Lung (tissue), 12 donors: ENCODE data around the gene FERD3L. TPM values are rescaled to one million over a fixed set of nuclear protein-coding genes. Genes with fewer than 3 reads are reported as not detected.

Experiments used
- ATAC-seq: fragments of 200-7000 bp; cut with Tn5 transposase; one replicate; pipeline ENCODE4 v1.9.1; 2020; ENCODE audit warnings: moderate number of reproducible peaks; ENCODE audit not compliant: insufficient read depth, low FRiP score
- DNase-seq, 3 donors: peaks; one replicate each; pipeline ENCODE4 v3.0.0-alpha.2; 2013 to 2017
- H3K27ac ChIP-seq, 2 donors: one replicate each; pipeline ENCODE4 v1.5.1; 2013; ENCODE audit warnings: mild to moderate bottlenecking in 2 of 2, moderate library complexity in 2 of 2, control low read depth in 1 of 2, inconsistent platforms in 1 of 2, low read depth in 1 of 2, low read length in 1 of 2
- H3K27me3 ChIP-seq, 3 donors: one replicate each; pipeline ENCODE4 v1.5.1; 2013; ENCODE audit warnings: low read length in 2 of 3; ENCODE audit not compliant: control insufficient read depth in 3 of 3, insufficient read depth in 3 of 3
- H3K36me3 ChIP-seq, 4 donors: one replicate each; pipeline ENCODE4 v1.5.1; 2013; ENCODE audit warnings: low read length in 4 of 4, mild to moderate bottlenecking in 1 of 4, moderate library complexity in 1 of 4; ENCODE audit not compliant: control insufficient read depth in 4 of 4, insufficient read depth in 4 of 4
- H3K4me1 ChIP-seq, 5 donors: one replicate each; pipeline ENCODE4 v1.5.1; 2013; ENCODE audit warnings: low read length in 5 of 5, mild to moderate bottlenecking in 2 of 5, moderate library complexity in 1 of 5; ENCODE audit not compliant: control insufficient read depth in 5 of 5, insufficient read depth in 5 of 5
- H3K4me3 ChIP-seq: one replicate; pipeline ENCODE4 v1.5.1; 2013; ENCODE audit warnings: mild to moderate bottlenecking, control low read depth, moderate library complexity
- H3K9ac ChIP-seq, 2 donors: one replicate each; pipeline ENCODE4 v1.5.1; 2013; ENCODE audit warnings: low read length in 2 of 2, control low read depth in 1 of 2; ENCODE audit not compliant: insufficient read depth in 1 of 2
- H3K9me3 ChIP-seq, 4 donors: one replicate each; pipeline ENCODE4 v1.5.1; 2013; ENCODE audit warnings: low read length in 3 of 4, mild to moderate bottlenecking in 1 of 4, moderate library complexity in 1 of 4; ENCODE audit not compliant: control insufficient read depth in 4 of 4, insufficient read depth in 3 of 4
- WGBS, 2 donors: extraction: QIAGEN DNeasy Blood & Tissue Kit; methylation state at CpG; one replicate each; pipeline ENCODE4 v1.1.7; 2013; 5-methylcytosine and 5-hydroxymethylcytosine counted together
- polyA plus RNA-seq, 2 donors: library from polyadenylated mRNA; stranded (reverse); fragments of 200-250 nt; gene quantifications; one replicate each; pipeline ENCODE4 v1.2.1, GENCODE V29; 2013
- total RNA-seq, 2 donors: library from RNA; depleted of rRNA in 1 of 2; stranded (reverse); fragments of >200 nt in 1 of 2; gene quantifications; one replicate each; pipeline ENCODE4 v1.2.1, GENCODE V29; 2014 to 2021
- TF ChIP-seq, protein P1 (sequence below): IDR thresholded peaks from 2 replicates; pipeline ENCODE4 v1.5.1; 2012; ENCODE audit warnings: mild to moderate bottlenecking; ENCODE audit errors: control extremely low read depth, extremely low read depth
- donor health status: control.
- donor health status: control.
- donor health status: Bipolar disorder and iron deficiency.
- donor health status: healthy.
- donor health status: DM: yes; HTN: yes; CAD: no.

The FERD3L gene
- total and polyA plus RNA-seq, 4 donors = not detected

DNA sequence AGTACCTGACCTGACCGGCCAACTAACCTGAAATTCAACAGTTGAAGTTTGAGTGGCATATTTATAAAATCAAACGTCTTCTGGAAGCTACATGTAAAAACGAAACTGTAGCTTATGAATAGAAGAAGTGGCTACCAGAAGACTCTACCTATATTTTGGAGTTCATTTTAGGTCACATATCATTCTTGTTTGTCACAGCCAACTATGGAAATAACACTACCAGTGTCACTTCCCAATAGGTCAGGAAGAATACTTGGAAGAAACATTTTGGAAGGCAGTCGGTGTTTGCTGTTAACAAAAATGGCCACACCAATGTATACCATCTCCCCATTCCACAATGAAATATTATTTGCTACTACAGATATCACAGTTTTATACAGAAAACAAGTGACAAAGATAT is 40.4 kb downstream of the FERD3L start:
- Histone ChIP-seq H3K4me3 (no peak overlapping the region), H3K36me3 (no peaks in the 10 kb centered on the region), H3K27ac (no peak overlapping the region), H3K4me1 (peaks cover 0 to 11% (median 2%) of the 10 kb centered on the region in 5 donors), H3K9me3 (peaks cover 0 to 5% (median 0%) of the 10 kb centered on the region in 4 donors), H3K27me3 (peaks cover 13 to 77% (median 75%) of the 10 kb centered on the region in 3 donors), H3K9ac (no peak overlapping the region)
- ATAC-seq (no peak), DNase-seq (no peak)
- TF ChIP-seq, protein P1, sequence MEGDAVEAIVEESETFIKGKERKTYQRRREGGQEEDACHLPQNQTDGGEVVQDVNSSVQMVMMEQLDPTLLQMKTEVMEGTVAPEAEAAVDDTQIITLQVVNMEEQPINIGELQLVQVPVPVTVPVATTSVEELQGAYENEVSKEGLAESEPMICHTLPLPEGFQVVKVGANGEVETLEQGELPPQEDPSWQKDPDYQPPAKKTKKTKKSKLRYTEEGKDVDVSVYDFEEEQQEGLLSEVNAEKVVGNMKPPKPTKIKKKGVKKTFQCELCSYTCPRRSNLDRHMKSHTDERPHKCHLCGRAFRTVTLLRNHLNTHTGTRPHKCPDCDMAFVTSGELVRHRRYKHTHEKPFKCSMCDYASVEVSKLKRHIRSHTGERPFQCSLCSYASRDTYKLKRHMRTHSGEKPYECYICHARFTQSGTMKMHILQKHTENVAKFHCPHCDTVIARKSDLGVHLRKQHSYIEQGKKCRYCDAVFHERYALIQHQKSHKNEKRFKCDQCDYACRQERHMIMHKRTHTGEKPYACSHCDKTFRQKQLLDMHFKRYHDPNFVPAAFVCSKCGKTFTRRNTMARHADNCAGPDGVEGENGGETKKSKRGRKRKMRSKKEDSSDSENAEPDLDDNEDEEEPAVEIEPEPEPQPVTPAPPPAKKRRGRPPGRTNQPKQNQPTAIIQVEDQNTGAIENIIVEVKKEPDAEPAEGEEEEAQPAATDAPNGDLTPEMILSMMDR = no peak
- WGBS, 2 donors = 41 to 45% methylated on average over 4 of the region's 4 CpGs

DNA sequence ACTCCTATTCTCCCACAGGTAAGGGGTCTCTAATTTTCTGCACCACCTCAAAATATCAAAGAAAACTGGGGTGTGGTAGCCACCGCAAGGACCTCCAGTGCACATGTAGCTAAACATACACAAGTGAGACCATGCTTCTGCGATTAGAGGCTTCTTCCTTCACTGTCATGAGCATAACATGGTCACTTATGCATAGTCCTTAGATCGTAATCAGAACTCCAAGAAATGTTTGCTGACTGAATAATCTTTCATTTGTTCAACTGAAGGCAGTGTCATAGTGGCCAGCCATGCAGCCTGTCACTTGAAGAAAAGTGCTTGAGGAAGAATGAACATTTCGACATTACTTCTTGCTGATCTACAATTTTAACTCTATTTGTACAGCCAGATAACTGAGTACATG is 42.3 kb downstream of the FERD3L start:
- peaks cover 0 to 7% (median 2%) of the 10 kb centered on the region in 5 donors for H3K4me1 ChIP-seq
- TF ChIP-seq, protein P1 = no peak
- DNase-seq (no peak), ATAC-seq (no peak)
- H3K27me3 ChIP-seq = peaks cover 13 to 61% (median 60%) of the 10 kb centered on the region in 3 donors
- WGBS, 2 donors = 75 to 86% methylated on average over 4 of the region's 4 CpGs
- H3K4me3 ChIP-seq = no peak overlapping the region
- H3K9me3 ChIP-seq = peaks cover 0 to 5% (median 0%) of the 10 kb centered on the region in 4 donors
- no peaks in the 10 kb centered on the region for H3K36me3 ChIP-seq
- no peak overlapping the region for H3K27ac ChIP-seq
- no peak overlapping the region for H3K9ac ChIP-seq

DNA sequence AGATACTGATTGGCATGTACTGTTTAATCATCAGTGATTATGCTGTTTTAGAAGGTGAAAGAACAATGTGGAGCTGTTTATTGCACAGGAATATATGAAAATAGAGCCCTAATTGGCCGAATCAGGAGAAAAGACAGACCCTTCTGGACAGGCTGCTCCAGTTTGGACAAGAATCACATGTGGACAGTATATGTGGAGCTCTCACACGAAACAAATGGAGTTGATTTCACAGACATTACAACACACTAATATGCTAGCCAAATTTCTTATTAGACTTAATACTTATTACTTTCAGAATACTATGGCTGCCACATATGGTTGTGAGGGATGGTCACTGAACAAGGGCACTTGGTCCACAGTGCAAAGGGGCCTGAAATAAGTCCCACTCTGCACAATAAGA is 43.3 kb downstream of the FERD3L start:
- 64 to 73% methylated on average over 2 of the region's 2 CpGs for WGBS, 2 donors
- H3K4me3 ChIP-seq = no peak overlapping the region
- peaks cover 0 to 2% (median 0%) of the 10 kb centered on the region in 4 donors for H3K9me3 ChIP-seq

More for the DNA sequence above, 43.3 kb downstream of the FERD3L start:
- TF ChIP-seq, protein P1 = no peak
- DNase-seq (no peak), ATAC-seq (no peak)
- Histone ChIP-seq H3K27ac (no peak overlapping the region), H3K4me1 (peaks cover 0 to 4% (median 0%) of the 10 kb centered on the region in 5 donors), H3K36me3 (no peaks in the 10 kb centered on the region), H3K27me3 (peaks cover 13 to 55% (median 52%) of the 10 kb centered on the region in 3 donors), H3K9ac (no peak overlapping the region)
